A204.1 (cell line): Measurements from ENCODE around the gene HDAC1.

Experiments
- FAIRE-seq: peaks from 2 replicates; lab custom pipeline; 2012; peaks lifted over from hg19 to GRCh38; lab: Jason Lieb, UNC

Gene HDAC1

GRCh38 chr1:32330558-32331151 lies 38.8 kb downstream of the HDAC1 start:
- no peak for FAIRE-seq

DNA sequence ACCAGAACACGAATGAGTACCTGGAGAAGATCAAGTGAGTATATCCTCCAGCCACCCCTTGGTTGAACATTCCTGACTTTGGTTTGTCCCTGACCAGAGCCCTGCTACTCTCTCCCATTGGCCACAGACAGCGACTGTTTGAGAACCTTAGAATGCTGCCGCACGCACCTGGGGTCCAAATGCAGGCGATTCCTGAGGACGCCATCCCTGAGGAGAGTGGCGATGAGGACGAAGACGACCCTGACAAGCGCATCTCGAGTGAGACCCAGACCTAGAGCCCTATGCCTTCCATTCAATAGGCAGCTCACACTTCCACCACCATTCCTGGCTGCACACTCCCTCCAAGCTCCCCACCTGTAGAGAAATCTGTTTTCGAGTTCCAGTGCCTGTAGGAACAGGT lies 39.7 kb downstream of the HDAC1 start:
- FAIRE-seq, result no peak

GRCh38 chr1:32332290-32333079 lies 40.6 kb downstream of the HDAC1 start:
- no peak for FAIRE-seq

GRCh38 chr1:32333251-32333963 lies 41.5 kb downstream of the HDAC1 start:
- no peak for FAIRE-seq

DNA sequence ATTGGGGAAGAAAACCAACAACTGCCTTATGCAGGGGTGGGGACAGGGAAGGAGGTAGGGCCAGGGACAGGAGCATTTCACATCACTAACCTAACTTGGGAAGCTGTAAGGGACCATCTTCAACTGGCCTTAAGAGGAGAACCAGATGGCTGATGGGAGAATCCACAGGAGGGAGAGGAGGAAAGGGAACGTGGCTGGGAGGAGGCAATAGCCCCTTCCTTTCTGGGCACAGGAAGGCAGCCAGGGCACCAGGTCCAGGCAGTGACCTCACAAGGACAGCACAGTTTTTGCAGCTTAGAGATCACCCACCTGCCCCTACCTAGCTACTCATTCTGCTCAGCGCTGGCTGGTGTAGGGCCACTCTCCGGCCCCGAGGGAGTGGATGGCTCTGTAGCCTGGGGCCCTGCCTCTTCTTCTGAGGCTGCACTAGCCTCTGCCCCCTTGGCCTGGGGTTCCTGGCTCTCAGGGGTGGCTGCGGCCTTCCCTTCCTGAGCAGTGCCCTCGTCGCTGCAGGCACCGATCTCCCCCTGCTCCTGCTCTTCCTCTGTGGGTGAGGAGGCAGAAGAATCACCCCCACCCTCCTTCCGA lies 42.5 kb downstream of the HDAC1 start:
- FAIRE-seq, result no peak

DNA sequence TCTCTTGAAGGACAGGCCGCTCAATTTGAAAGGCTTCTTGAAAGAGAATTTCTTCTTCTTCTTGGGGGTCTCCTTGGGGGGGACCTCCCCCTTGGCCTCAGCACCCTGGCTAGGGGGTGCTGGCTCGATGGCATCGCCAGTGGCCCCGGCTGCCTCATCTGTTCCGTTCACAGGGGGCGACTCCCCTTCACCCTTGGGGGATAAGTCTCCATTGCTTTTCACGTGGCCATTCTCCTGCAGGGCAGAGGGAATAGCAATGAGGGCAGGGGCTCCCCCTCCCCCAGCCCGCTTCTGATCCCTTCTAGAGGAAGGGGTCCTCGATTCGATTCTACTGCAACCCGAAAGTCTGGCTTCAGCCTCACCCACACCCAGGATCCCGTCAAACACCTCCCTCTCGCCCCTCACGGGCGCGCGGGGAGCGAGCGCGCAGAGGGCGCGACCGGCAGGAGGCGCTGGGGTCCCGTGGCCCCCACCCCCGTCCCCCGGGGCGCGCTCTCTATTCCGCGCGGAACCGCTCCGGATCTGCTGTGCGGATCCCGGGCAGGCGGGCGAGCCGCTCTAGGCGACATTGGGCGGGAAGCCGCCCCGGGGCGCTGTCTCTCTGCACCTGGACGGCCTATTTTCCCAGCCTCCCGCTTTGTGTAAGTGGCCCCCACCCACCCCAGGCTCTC lies 43.1 kb downstream of the HDAC1 start:
- FAIRE-seq, result no peak

GRCh38 chr1:32335535-32335789 lies 43.6 kb downstream of the HDAC1 start:
- FAIRE-seq, result no peak

- no peak for FAIRE-seq
Measured at GRCh38 chr1:32335790-32336590, 44.1 kb downstream of the HDAC1 start, which contains the start of gene MARCKSL1. Gene MARCKSL1, minus strand, starts transcription at chr1:32336233. Its CDS starts 200 bp downstream, at chr1:32336033.

GRCh38 chr1:32336591-32336932 lies 44.7 kb downstream of the HDAC1 start:
- no peak for FAIRE-seq

DNA sequence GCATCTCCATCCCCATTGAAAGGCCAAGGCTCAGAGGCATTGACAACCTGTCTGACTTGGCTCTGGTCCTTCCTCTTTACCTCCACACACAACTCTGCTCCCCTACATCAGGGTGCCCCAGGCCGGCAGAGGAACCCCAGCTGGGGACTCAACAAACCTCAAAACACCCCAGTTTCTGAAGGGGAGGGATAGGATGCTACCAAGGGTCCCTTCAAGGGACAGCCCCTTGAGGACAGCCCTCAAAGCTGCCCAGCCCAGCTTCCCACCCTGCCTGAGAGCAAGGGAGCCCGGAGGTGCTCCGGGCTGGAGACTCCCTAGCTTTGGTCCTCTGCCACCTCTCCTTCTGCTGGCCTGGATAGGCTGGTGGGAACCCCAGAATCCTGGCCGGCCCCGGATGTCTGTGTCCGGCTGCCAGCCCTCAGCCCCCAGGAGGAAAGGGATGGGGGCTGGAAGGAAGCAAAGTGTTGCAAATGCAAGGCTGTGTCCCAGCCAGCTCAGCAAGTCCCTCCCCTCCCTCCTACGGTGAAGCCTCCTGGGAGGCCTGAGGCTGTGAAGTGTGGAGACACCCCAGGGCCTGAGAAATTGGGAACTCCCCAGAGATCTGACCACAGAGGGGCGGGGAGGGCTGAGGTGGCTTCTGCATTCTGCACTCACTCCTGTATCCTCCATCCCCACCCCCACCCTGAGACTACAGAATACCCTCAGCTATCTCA lies 45.2 kb downstream of the HDAC1 start:
- no peak for FAIRE-seq

- FAIRE-seq, result no peak
Measured at GRCh38 chr1:32337855-32338636, 46.2 kb downstream of the HDAC1 start.

- FAIRE-seq, result no peak
Measured at GRCh38 chr1:32338637-32339145, 46.8 kb downstream of the HDAC1 start.

DNA sequence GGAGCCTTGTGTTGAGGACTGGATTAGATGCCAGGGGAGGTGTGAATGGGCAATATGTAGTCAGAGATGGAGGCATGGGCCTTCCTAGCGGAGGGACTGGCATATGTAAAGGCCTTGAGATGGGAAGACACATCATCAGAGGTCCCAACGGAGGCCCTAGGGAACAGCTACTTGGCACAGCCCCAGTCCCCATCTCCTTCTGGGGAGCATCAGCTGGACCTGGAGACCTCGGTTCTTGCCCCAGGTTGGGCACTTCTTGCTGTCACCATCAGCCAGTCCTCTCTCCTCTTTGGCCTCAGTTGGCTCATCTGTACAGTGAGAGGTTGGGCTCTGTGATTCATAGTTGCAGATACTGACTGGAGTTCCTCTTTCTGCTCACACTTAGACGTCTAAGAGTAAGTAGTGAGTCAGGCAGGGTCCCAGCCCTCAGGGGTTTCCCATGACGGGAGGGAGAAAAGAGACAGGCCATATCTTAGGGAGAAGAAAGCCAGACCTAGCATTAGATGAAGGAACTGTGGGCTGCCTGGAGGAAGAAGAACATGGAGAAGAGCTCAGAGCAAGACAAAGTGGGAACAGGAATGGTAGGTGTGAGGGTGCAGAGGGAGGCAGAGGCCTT lies 47.6 kb downstream of the HDAC1 start:
- no peak for FAIRE-seq

DNA sequence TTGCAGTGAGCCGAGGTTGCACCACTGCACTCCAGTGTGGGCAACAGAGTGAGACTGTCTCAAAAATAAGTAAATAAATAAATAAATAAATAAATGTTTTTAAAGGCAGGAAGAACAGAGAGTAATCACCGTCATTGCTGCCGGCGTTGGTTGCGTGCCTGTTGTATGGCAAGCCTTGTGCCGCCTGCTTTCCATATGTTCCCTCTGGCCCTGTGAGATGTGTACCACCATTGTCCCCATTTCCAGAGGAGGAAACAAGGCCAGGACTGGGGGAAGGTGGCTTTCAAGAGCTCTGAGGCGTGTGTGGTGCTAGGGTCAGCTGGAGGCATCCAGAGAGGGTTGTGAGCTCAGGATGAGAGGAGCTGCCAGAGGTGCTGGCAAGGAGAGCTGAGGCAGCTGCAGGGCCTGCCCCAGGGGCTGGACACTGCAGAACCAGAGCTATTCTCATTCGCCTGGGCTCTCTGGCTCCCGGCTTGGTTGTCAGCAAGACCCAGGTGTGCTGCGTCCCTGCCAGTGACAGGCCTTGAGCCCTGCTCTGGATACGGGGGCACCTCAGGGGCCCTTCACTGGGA lies 49.4 kb downstream of the HDAC1 start:
- no peak for FAIRE-seq

GRCh38 chr1:32341971-32342370 lies 50.1 kb downstream of the HDAC1 start:
- no peak for FAIRE-seq

- no peak for FAIRE-seq
Measured at GRCh38 chr1:32342704-32343103, 50.8 kb downstream of the HDAC1 start.

DNA sequence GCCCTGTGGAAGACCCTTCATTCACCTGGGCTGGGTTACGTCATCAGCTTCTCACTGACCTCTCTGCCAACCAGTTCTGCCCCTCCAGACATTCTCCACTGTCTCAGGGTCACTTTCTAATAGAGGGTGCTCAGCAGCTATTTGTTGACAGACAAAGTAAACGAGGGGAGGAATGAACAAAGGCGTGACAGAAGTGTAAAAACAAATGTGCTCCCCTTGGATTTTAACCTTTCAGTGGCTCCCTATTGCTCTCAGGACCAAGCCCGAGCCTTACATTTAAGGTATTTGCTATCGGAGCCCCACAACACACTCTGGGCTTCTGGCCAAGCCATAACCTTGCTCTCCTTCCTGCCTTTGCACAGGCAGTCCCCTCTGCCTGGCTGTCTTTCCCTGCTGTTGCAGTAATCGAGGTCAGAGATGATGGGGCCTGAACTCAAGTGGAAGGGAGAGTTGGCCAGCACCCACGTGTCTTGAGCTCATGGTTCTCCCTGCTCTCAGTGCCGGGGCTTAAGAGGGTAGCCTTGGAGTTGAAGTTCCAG lies 53.5 kb downstream of the HDAC1 start:
- FAIRE-seq, result no peak

DNA sequence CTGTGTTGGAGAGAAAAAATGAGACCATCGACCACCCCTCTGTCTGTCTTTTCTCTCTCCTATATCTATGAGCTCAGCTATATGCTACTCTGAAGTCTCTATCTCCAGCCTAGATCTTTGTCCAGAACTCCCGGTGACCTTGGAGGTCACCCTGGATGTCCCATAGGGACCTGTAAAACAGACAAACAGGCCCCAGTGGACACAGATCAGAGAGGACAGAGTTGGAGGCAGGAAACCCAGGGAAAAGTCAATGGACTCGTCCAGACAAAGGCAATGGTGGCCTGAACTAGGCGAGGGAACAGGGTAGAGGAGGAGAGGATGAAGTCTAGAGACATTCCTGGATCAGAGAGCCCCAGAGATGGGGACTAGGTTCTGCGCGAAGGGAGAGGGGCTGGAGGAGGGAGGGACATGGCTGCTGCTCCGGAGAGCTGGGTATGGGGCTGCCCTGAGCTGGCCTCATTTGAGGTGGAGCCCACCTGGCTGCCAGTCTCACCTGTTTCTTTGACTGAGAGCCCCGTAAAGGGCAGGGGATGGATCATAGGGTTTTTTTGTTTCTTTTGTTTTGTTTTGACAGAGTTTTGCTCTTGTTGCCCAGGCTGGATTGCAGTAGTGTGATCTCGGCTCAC lies 54.8 kb downstream of the HDAC1 start:
- no peak for FAIRE-seq
